Stimulated activated CD8-positive, alpha-beta memory T cell treated with anti-CD3 and anti-CD28 coated beads, Interleukin-12 subunit alpha, Interleukin-12 subunit beta, amount 100 ng/mL, for 24 hours (primary cell): Measurements from ENCODE around the gene TMEM232.
"Not testable (repeated sequence)": the region's sequence is repeated elsewhere in the genome, so short reads cannot be mapped to it uniquely, and the experiment has no call there.

Source experiments
- DNase-seq: peaks from one replicate; pipeline ENCODE4 v3.0.0-alpha.2; 2020; ENCODE audit errors: extremely low read depth

TMEM232 gene

DNA sequence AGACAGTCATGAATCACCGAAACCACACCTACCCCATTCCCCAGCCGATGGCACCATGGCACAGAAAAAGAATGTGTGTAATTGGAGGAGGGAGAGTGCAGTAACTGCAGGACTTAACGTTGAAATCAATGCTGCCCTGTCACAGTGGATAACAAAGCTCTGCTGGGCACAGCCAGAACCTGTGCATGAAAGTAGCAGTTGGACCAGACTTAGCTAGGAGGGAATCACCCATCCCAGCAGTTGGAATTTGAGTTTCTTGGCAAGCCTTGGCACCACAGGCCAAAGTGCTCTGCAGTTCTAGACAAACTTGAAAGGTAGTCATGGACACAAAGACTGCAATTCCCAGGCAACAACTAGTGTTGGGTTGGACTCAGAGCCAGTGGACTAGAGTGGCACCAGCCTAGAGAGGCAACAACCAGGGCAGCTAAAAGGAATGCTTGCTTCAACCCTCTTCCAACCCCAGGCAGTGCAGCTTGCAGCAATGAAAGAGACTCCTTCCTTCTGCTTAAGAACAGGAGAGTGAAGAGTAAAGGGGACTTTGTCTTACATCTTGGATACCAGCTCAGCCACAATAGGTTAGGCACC, 19.1 kb downstream of the TMEM232 start:
- no peak for DNase-seq

DNA sequence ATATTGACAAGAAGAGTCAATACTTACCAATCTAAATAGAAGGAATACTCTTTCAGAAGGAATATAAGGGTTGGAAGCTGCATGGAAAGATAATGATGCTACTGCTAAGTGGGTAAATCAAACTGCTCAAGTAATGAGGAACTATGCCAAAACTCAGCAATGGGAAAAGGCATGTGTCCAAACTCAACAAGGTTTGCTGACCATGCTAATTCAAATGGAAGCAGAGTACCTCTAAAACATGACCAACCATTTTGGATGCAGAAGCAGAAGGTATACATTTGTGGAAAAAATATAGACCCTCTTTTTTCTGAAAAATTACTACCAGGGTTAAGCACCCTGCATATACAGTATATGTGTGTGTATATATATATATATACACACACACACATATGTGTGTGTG, 21.1 kb downstream of the TMEM232 start:
- no peak for DNase-seq

- DNase-seq = no peak
Measured at GRCh38 chr5:110703481-110703880, 23.0 kb downstream of the TMEM232 start.

DNA sequence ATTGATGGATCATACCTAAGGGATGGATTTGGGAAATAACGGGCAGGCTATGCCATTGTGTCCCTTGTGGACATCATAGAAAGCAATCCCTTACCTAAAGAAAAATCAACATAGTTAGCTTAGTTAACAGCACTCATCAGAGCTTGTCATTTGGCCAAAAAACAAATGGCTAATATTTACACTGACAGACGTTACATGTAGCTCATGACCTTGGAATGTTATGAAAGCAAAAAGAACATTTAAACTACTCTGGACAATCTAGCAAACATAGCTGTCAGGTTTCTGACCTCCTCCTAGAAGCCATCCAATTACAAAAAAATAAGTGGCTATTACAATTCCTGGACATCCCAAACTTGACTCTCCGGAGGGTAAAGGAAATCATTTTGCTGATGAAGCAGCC, 23.8 kb downstream of the TMEM232 start:
- no peak for DNase-seq

DNA sequence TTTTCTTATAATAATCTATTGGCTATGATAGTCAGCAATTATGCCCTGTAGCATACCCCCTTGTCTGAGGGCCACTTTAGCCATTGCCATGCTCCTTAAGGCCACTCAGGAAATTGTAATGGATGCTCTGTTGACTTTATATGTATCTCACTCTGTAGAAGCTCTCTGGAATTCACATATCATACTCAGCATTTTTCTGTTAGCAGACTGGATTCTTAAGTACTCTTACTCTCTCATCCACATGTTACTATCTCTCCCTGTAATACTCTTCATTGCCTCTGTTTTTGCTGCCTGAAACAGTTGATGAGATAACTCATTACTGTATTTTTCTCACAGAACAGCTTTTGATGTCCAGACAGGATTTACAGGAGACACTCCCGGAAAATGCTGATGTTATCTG, 24.2 kb downstream of the TMEM232 start:
- no peak for DNase-seq

DNA sequence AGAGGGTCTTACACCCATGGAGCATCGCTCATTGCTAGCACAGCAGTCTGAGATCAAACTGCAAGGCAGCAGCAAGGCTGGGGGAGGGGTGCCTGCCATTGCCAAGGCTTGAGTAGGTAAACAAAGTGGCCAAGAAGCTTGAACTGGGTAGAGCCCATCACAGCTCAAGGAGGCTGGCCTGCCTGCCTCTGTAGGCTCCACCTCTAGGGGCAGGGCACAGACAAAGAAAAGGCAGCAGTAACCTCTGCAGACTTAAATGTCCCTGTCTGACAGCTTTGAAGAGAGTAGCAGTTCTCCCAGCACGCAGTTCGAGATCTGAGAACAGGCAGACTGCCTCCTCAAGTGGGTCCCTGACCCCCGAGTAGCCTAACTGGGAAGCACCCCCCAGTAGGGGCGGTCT, 33.8 kb downstream of the TMEM232 start:
- not testable (repeated sequence) for DNase-seq

GRCh38 chr5:110690587-110690986, 35.9 kb downstream of the TMEM232 start:
- DNase-seq = not testable (repeated sequence)

DNA sequence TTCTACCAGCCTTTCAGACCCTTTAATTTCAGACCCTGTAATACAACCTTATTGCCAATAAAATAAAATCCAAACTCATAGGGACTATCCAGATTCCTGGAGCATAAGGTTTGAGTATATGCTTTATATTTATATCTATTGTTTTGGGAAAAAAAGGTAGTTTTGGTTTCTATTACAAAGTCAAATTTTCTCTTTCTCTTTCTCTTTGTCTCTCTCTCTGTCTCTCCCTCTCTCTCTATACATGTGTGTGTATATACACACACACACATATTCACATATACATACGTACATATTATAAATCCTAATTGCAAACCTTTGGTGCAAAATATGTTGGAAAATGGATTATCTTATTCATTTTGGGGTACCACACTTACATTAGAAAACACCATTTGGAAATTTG, 39.0 kb downstream of the TMEM232 start:
- DNase-seq = no peak

- DNase-seq = no peak
Measured at GRCh38 chr5:110686270-110686669, 40.2 kb downstream of the TMEM232 start.

DNA sequence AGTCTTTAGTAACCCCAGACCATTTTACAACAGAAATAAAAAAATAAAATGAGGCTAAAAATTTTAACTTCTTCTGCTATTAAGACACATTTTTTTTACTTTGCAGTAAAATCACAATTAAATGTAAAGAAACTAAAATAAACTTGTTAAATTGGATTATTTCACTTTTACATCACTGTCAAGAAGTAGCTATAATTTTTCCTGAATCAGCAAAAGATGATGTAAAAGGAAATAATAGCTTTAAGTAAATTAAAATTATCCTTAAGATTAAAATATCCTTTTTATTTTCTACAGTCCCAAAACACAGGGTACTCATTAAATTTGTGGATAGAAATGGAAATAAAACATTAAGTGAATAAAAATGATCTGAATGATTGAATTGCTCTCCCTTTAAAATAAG, 44.5 kb downstream of the TMEM232 start:
- no peak for DNase-seq

DNA sequence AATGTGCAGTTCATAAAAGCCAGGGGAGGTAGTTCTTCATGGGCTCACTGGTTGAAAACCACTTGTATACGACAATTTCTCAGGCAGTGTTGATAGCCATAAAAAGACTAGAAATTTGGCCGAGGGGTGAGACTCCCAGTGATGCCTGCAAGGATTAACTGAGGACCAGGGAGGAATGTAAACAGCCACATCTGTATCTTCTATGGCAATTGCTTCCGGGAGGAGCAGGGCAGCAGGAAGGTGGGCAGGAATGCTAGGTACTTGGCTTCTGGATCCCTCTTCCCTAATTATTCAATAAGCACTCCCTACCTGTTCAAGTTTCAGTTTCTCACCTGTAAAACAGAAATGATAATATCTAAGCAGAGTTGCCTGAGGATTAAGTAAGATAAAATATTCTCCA, 45.4 kb downstream of the TMEM232 start:
- DNase-seq = no peak

DNA sequence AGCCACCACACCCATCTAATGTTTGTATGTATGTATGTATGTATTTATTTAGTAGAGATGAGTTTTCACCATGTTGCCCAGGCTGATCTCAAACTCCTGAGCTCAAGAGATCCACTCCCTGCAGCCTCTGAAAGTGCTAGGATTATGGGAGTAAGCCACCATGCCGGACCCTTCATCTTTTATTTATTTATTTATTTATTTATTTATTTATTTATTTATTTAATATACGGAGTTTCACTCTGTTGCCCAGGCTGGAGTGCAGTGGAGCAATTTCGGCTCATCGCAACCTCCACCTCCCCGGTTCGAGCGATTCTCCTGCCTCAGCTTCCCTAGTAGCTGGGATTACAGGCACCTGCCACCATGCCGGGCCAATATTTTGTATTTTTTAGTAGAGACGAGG, 49.9 kb downstream of the TMEM232 start:
- DNase-seq = not testable (repeated sequence)

DNA sequence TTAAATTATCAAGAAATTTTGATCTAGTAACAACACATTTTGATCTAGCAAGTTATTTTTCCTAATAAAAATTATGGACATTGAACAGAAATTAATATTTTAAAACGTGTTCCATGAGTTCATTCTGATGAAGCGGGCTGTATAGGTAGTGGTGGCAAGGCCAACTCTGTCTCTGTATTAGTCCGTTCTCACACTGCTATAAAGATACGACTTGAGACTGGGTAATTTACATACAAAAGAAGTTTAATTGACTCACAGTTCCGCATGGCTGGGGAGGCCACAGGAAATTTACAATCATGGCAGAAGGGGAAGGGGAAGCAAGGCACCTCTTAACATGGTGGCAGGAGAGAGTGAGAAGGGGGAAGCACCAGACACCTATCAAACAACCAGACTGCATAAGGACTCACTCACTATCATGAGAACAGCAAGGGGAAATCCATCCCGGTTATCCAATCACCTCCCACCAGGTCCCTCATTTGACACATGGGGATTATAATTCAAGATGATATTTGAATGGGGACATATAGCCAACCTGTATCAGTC, 61.2 kb downstream of the TMEM232 start:
- DNase-seq = no peak

DNA sequence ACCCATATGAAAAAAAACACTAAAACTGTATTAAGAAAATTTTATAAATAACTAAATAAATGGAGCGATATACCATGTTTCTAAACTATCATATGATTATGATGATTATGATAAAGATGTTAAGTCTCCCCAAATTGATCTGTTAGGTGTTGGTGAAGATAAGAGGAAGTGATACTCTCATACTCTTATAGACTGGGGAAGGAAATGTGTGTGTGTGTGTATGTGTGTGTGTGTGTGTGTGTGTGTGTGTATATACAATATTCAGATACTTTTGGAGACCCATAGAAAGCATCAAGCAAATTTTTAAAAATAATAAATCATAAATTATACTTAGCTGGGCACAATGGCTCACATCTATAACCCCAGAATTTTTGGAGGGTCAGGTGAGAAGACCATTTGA, 62.9 kb downstream of the TMEM232 start:
- no peak for DNase-seq

DNA sequence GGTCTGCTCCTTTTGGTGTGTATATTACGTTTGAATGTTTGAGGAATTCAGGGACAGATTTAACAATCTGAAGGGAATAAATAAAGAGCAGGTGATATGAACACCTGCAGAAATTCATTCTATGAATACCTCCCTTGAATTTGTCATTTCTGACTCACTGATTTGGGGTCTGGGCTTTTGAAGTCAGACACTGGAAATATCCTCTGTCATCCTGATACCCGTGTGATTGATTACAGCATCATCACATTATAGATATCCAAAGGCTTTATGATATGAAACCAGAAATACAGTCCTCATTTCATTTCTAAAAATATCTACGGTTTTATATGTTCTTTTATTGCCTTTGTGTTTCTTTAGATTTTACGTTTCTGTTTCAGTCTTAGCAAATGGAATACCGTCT, 68.5 kb downstream of the TMEM232 start:
- DNase-seq = no peak

DNA sequence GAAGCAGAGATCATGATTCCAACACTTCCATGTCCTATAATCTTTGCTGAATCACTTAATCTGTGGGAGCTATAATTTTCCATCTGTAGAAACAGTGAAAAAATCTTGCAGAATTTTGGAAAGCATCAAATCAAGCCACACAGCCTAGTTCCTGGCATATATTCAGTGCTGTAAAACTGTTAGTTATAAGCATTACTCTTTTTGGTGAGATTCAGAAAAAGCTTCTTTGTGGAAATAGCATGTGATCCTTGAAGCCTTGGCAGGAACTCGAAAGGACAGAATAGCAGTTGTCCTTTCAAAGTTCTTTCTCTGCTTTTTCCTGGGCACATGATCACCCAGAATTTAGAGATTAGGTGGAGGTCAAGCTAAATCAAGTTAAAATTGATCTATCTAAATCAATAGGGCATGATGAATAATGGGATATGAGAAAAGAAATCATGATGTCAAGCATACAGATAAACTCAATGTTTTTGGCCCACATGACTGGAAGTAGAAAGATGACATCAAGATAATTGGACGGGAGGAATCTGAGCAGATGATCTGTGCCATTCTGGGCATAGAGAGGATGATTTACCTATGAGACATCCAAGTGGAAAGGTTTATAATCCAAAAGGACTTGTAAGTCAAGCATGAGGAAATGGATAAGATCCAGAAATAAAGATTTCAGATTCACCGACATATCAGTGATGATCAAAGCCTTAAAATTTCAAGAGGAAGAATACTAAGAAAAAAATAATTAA, 73.1 kb downstream of the TMEM232 start:
- no peak for DNase-seq

DNA sequence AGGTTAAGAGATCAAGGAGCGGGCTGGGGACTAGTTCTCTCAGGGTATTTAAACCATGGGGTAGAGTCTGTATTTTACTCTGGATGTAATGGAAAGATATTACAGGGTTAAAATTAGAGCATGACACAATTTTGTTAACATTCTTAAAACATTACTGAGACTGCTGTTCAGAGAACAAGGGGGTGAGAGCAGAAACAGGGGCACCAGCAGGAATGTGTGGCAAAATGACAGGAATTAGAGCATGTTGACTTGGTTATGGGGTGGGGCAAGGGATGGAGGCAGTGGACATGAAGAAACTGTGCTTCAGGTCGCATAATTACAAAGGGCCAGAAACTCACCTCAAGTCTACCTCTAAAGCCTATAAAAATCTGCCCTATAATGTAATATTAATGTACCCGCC, 75.0 kb downstream of the TMEM232 start:
- DNase-seq = no peak

GRCh38 chr5:110644357-110644756, 82.1 kb downstream of the TMEM232 start:
- no peak for DNase-seq

- DNase-seq = no peak
Measured at GRCh38 chr5:110638970-110639902, 87.2 kb downstream of the TMEM232 start.

- DNase-seq = no peak
Measured at GRCh38 chr5:110634475-110634874, 92.0 kb downstream of the TMEM232 start.

GRCh38 chr5:110631236-110631635, 95.2 kb downstream of the TMEM232 start:
- DNase-seq = no peak

DNA sequence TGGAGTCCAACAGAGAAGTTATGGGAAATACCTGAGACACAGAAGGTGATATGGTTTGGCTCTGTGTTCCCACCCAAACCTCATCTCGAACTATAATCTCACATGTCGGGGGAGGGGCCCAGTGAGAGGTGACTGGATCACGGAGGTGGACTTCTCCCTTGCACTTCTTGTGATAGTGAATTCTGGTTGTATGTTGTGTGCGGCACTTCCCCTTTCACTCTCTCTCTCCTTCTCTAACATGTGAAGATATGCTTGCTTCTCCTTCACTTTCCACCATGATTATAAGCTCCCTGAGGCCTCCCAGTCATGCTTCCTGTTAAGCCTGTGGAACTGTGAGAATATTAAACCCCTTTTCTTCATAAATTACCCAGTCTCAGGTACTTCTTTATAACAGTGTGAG, 96.1 kb downstream of the TMEM232 start:
- no peak for DNase-seq
